Spleen (tissue), 11 donors: ENCODE measurements around the gene PDK2. TPM values are rescaled to one million over a fixed set of nuclear protein-coding genes. Genes with fewer than 3 reads are reported as not detected.

Experiments used
- DNase-seq: peaks from one replicate; pipeline ENCODE4 v3.0.0-alpha.2; 2020
- H3K27ac ChIP-seq, 8 donors: fragments of 200-600 bp; sonication (generic) in 7 of 8; 1 replicate in 4 of 8; 2 replicates in 4 of 8; pipeline versions ENCODE4 v1.5.0 to v1.8.0; 2016 to 2021; ENCODE audit warnings: inconsistent platforms in 4 of 8, mild to moderate bottlenecking in 4 of 8, moderate library complexity in 1 of 8
- H3K27me3 ChIP-seq, 7 donors: fragments of 200-600 bp; sonication (generic) in 6 of 7; replicated peaks in 1 of 7; 1 replicate in 4 of 7; 2 replicates in 3 of 7; pipeline versions ENCODE4 v1.5.0 to v1.8.0; 2016 to 2021; ENCODE audit warnings: inconsistent platforms in 3 of 7, mild to moderate bottlenecking in 1 of 7
- H3K36me3 ChIP-seq, 6 donors: fragments of 200-600 bp; sonication (generic) in 5 of 6; 1 replicate in 4 of 6; 2 replicates in 2 of 6; pipeline versions ENCODE4 v1.5.0 to v1.8.0; 2016 to 2021; ENCODE audit warnings: inconsistent platforms in 2 of 6
- H3K4me1 ChIP-seq, 6 donors: fragments of 200-600 bp; sonication (generic) in 5 of 6; 1 replicate in 3 of 6; 2 replicates in 3 of 6; pipeline versions ENCODE4 v1.5.0 to v1.8.0; 2016 to 2021; ENCODE audit warnings: inconsistent platforms in 3 of 6
- H3K4me3 ChIP-seq, 8 donors: fragments of 200-600 bp; sonication (generic) in 7 of 8; 1 replicate in 4 of 8; 2 replicates in 4 of 8; pipeline versions ENCODE4 v1.5.0 to v1.8.0; 2016 to 2021; ENCODE audit warnings: inconsistent platforms in 4 of 8, mild to moderate bottlenecking in 4 of 8, moderate library complexity in 2 of 8
- H3K9me3 ChIP-seq, 8 donors: fragments of 200-600 bp; sonication (generic) in 7 of 8; 1 replicate in 4 of 8; 2 replicates in 4 of 8; pipeline versions ENCODE4 v1.5.0 to v1.8.0; 2016 to 2021; ENCODE audit warnings: inconsistent platforms in 4 of 8
- CTCF ChIP-seq, 11 experiments: fragments of 200-600 bp in 7 of 11; fragments of 450-650 bp in 4 of 11; sonication (generic) in 4 of 11; IDR thresholded peaks in 8 of 11; conservative IDR thresholded peaks in 3 of 11; 1 replicate in 7 of 11; 2 replicates in 4 of 11; pipeline versions ENCODE4 v1.4.0 to v1.8.0; 2016 to 2021; ENCODE audit warnings: antibody characterized with exemption in 11 of 11, inconsistent platforms in 4 of 11, mild to moderate bottlenecking in 1 of 11
- POLR2A ChIP-seq, 3 donors: fragments of 450-650 bp; IDR thresholded peaks; one replicate each; pipeline ENCODE4 v1.5.1; 2017; ENCODE audit warnings: antibody characterized with exemption in 3 of 3, mild to moderate bottlenecking in 1 of 3
- POLR2AphosphoS5 ChIP-seq, 3 donors: sonication (generic); formaldehyde crosslinking; IDR thresholded peaks; one replicate each; pipeline ENCODE4 v1.5.1; 2017; ENCODE audit warnings: antibody characterized with exemption in 3 of 3
- WGBS, 5 donors: extraction: QIAGEN DNeasy Blood & Tissue Kit in 3 of 5; methylation state at CpG; one replicate each; pipeline versions ENCODE4 v1.1.5 to v1.1.7; 2013 to 2018; 5-methylcytosine and 5-hydroxymethylcytosine counted together
- intact Hi-C: fragments of 100-400 bp; cut with DNase I; formaldehyde crosslinking; loops from one replicate; pipeline ENCODE4 v1.15.0; 2023; ENCODE audit warnings: low total_unique reads
- polyA plus RNA-seq, 3 donors: library from polyadenylated mRNA; stranded (reverse); fragments of 200-250 nt; gene quantifications; one replicate each; pipeline ENCODE4 v1.2.1, GENCODE V29; 2013
- total RNA-seq, 7 donors: library from RNA; depleted of rRNA in 3 of 7; stranded (reverse); fragments of >200 nt in 3 of 7; fragmentation: NEBNext Ultra II Directional in 4 of 7; extraction: Animal tissue kit (Norgen Biotek cat#: 25700) in 4 of 7; gene quantifications; one replicate each; pipeline versions ENCODE4 v1.1.0 to v1.2.1, GENCODE V29; 2016 to 2021
- donor health status: healthy with polysubstance abuse.
- donor health status: DM: no; HTN: no; CAD: no; lungs with moderate emphysema.
- donor health status: DM: no; HTN: no; CAD: no.
- donor health status: Bipolar disorder and iron deficiency.
- donor health status: healthy.
- donor health status: DM: no; HTN: no; CAD: no.
- donor health status: DM: yes; HTN: yes; CAD: no.

Gene PDK2
- total and polyA plus RNA-seq, 10 donors, result 8.7 to 41.5 (median 24.3) TPM

- 0 to 1% (median 1%) methylated on average over 44 to 65 of the region's 65 CpGs for WGBS, 5 donors
- intact Hi-C loops, result no loop called here
- peak within 1 kb of the TSS; percentile 63 to 88 (median 82) for H3K27ac ChIP-seq
- peak within 1 kb of the TSS; percentile 82 to 95 (median 86) for H3K4me3 ChIP-seq
- H3K4me1 ChIP-seq, result peaks cover 15 to 97% (median 61%) of the 10 kb centered on the region in 6 donors
- H3K9me3 ChIP-seq, result no peaks in the 10 kb centered on the region
- peak; percentile 82 for DNase-seq
- peaks cover 0 to 45% (median 0%) of the 10 kb centered on the region in 7 donors for H3K27me3 ChIP-seq
- TF ChIP-seq POLR2AphosphoS5 (IDR thresholded peaks at IDR 0.05) (peak in 2 of 3 donors; percentile 76 to 77), CTCF (IDR thresholded peaks at IDR 0.05 in 8 of 11, conservative IDR thresholded peaks at IDR 0.05 in 3 of 11) (no peak)
- H3K36me3 ChIP-seq, result no peaks in the 10 kb centered on the region
Measured at GRCh38 chr17:50055426-50056216, 39.5 kb upstream of the PDK2 start, which contains the start of gene ITGA3. Gene ITGA3 (plus strand): TSS chr17:50056110. CDS start chr17:50056440, 330 bp downstream.

- intact Hi-C loops, result no loop called here
- Histone ChIP-seq H3K36me3 (no peaks in the 10 kb centered on the region), H3K4me1 (peaks cover 15 to 97% (median 62%) of the 10 kb centered on the region in 6 donors), H3K9me3 (no peaks in the 10 kb centered on the region), H3K27ac (peak overlapping the region; percentile 63 to 88 (median 82)), H3K27me3 (peaks cover 0 to 45% (median 0%) of the 10 kb centered on the region in 7 donors), H3K4me3 (peak overlapping the region; percentile 82 to 95 (median 86))
- 0 to 1% (median 1%) methylated on average over 39 to 64 of the region's 64 CpGs for WGBS, 5 donors
- no peak for TF ChIP-seq POLR2A (IDR thresholded peaks at IDR 0.05)
- peak in 4 of 11 experiments; percentile 16 to 46 (median 25) for TF ChIP-seq CTCF (IDR thresholded peaks at IDR 0.05 in 8 of 11, conservative IDR thresholded peaks at IDR 0.05 in 3 of 11)
- TF ChIP-seq POLR2AphosphoS5 (IDR thresholded peaks at IDR 0.05), result peak in 1 of 3 donors; percentile 15
- peak; percentile 87 for DNase-seq
Measured at GRCh38 chr17:50056217-50056960, 38.8 kb upstream of the PDK2 start.

- WGBS, 5 donors, result 26 to 50% (median 33%) methylated on average over 14 to 15 of the region's 15 CpGs
- peak overlapping the region in 7 of 8 donors; percentile 63 to 88 (median 83) for H3K27ac ChIP-seq
- H3K4me3 ChIP-seq, result peak overlapping the region; percentile 82 to 95 (median 86)
- H3K4me1 ChIP-seq, result peaks cover 15 to 100% (median 61%) of the 10 kb centered on the region in 6 donors
- DNase-seq, result no peak
- TF ChIP-seq POLR2A (IDR thresholded peaks at IDR 0.05) (no peak), POLR2AphosphoS5 (IDR thresholded peaks at IDR 0.05) (peak in 1 of 3 donors; percentile 43)
- no peaks in the 10 kb centered on the region for H3K36me3 ChIP-seq
- peaks cover 0 to 45% (median 0%) of the 10 kb centered on the region in 7 donors for H3K27me3 ChIP-seq
- intact Hi-C loops, result no loop called here
- no peaks in the 10 kb centered on the region for H3K9me3 ChIP-seq
Measured at GRCh38 chr17:50056961-50057330, 38.2 kb upstream of the PDK2 start.

GRCh38 chr17:50057521-50057991, 37.6 kb upstream of the PDK2 start:
- Histone ChIP-seq H3K27ac (peak overlapping the region in 5 of 8 donors; percentile 82 to 88 (median 86)), H3K9me3 (no peaks in the 10 kb centered on the region), H3K36me3 (no peaks in the 10 kb centered on the region), H3K4me3 (peak overlapping the region in 7 of 8 donors; percentile 82 to 95 (median 87)), H3K4me1 (peaks cover 15 to 100% (median 62%) of the 10 kb centered on the region in 6 donors), H3K27me3 (peaks cover 0 to 45% (median 0%) of the 10 kb centered on the region in 7 donors)
- WGBS, 5 donors, result 78 to 91% (median 86%) methylated on average over 9 of the region's 9 CpGs
- DNase-seq, result peak; percentile 64
- no peak for TF ChIP-seq POLR2A (IDR thresholded peaks at IDR 0.05)
- no peak for TF ChIP-seq CTCF (IDR thresholded peaks at IDR 0.05 in 8 of 11, conservative IDR thresholded peaks at IDR 0.05 in 3 of 11)
- no peak for TF ChIP-seq POLR2AphosphoS5 (IDR thresholded peaks at IDR 0.05)
- intact Hi-C loops, result no loop called here
